HG02642 (cell line): Measurements from ENCODE around the gene NPHP1.
"Not testable (repeated sequence)": the region's sequence is repeated elsewhere in the genome, so short reads cannot be mapped to it uniquely, and the experiment has no call there.

Experiments
- ATAC-seq: cut with Tn5 transposase; IDR thresholded peaks from one replicate; pipeline ENCODE4 v1.9.1; 2021; ENCODE audit warnings: mild to moderate bottlenecking; ENCODE audit not compliant: unreplicated experiment, poor library complexity

Gene NPHP1

GRCh38 chr2:110083162-110083561, 121.7 kb downstream of the NPHP1 start:
- ATAC-seq: not testable (repeated sequence)

- ATAC-seq: not testable (repeated sequence)
Observed at GRCh38 chr2:110078104-110078503, 126.7 kb downstream of the NPHP1 start.

DNA sequence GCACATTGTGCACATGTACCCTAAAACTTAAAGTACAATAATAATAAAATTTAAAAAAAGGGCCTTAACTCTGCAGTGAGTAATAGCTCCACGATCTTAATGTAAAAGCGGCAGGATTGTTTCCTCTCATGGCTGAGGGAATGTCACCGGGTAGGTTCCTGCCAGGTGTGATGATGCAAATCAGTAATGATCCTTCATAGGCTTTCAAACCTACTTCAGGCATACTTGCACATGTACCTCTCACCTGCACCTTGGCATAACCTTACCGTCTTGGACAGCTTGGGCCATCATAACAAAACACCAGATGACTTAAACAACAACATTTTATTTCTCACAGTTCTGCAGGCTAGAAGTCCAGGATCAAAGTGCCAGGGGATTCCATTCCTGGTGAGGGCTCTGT, 128.9 kb downstream of the NPHP1 start:
- not testable (repeated sequence) for ATAC-seq
